VCaP (cell line): Measurements from ENCODE around the gene WDR37.
"Not testable (repeated sequence)": the region's sequence is repeated elsewhere in the genome, so short reads cannot be mapped to it uniquely, and the experiment has no call there.

Source experiments
- H3K27ac ChIP-seq: fragments of 450-650 bp; 2 replicates; pipeline ENCODE4 v1.5.1; 2017
- CTCF ChIP-seq: fragments of 450-650 bp; conservative IDR thresholded peaks from 2 replicates; pipeline ENCODE4 v1.5.1; 2017; ENCODE audit warnings: mild to moderate bottlenecking, moderate library complexity

WDR37 gene

GRCh38 chr10:1159131-1160061, 103.2 kb downstream of the WDR37 start:
- no peak overlapping the region for H3K27ac ChIP-seq
- no peak for TF ChIP-seq CTCF

- no peak overlapping the region for H3K27ac ChIP-seq
- TF ChIP-seq CTCF = no peak
These were observed 104.6 kb downstream of the WDR37 start for GRCh38 chr10:1160561-1161314.

- H3K27ac ChIP-seq = not testable (repeated sequence)
These were observed 105.1 kb downstream of the WDR37 start for GRCh38 chr10:1161315-1161673.

GRCh38 chr10:1162481-1163203, 106.5 kb downstream of the WDR37 start:
- TF ChIP-seq CTCF = no peak
- H3K27ac ChIP-seq = no peak overlapping the region

- H3K27ac ChIP-seq = no peak overlapping the region
- no peak for TF ChIP-seq CTCF
These were observed 107.0 kb downstream of the WDR37 start for GRCh38 chr10:1163204-1163660.

GRCh38 chr10:1163831-1164230, 107.6 kb downstream of the WDR37 start:
- TF ChIP-seq CTCF = no peak
- H3K27ac ChIP-seq = no peak overlapping the region

- no peak overlapping the region for H3K27ac ChIP-seq
- TF ChIP-seq CTCF = no peak
These were observed 110.1 kb downstream of the WDR37 start for GRCh38 chr10:1166101-1166827.
